SK-N-SH (cell line): ENCODE measurements around the gene FGF9. TPM values are rescaled to one million over a fixed set of nuclear protein-coding genes. Genes with fewer than 3 reads are reported as not detected.

ENCODE experiments used
- CTCF ChIA-PET: fragments of 300-600, 350-600 bp; formaldehyde crosslinking; extraction: SDS; loops from one replicate; lab custom pipeline; 2021; lab: Yijun Ruan, JAX
- POLR2A ChIA-PET: fragments of 350-600 bp; sonication (Branson Sonifier 250); formaldehyde crosslinking; extraction: SDS; loops from one replicate; lab custom pipeline; 2020; ENCODE audit warnings: antibody characterized with exemption, inconsistent platforms; lab: Yijun Ruan, JAX
- DNase-seq: peaks from one replicate; pipeline ENCODE4 v3.0.0; 2012
- H2AFZ ChIP-seq: fragments of 200-600 bp; sonication (generic); 2 replicates; pipeline ENCODE4 v1.8.1; 2016; ENCODE audit warnings: antibody characterized with exemption, mild to moderate bottlenecking, low read depth
- H3F3A ChIP-seq: fragments of 200-600 bp; sonication (generic); replicated peaks from 2 replicates; pipeline ENCODE3; 2016; ENCODE audit warnings: antibody characterized with exemption, mild to moderate bottlenecking; ENCODE audit not compliant: insufficient read depth
- H3K27ac ChIP-seq, 2 experiments: fragments of 200-500 bp in 1 of 2; fragments of 200-600 bp in 1 of 2; sonication (Bioruptor generic) in 1 of 2; sonication (generic), shearing (Covaris generic) in 1 of 2; 2 replicates each; pipeline versions ENCODE4 v1.5.1 to v1.6.1; 2014 to 2016; ENCODE audit warnings: low read depth in 2 of 2, inconsistent platforms in 1 of 2, low read length in 1 of 2, mild to moderate bottlenecking in 1 of 2, mixed read lengths in 1 of 2
- H3K27me3 ChIP-seq: fragments of 200-600 bp; sonication (generic), shearing (Covaris generic); 2 replicates; pipeline ENCODE4 v1.6.1; 2016; ENCODE audit warnings: mixed run types; ENCODE audit not compliant: insufficient read depth
- H3K36me3 ChIP-seq, 2 experiments: fragments of 200-500 bp in 1 of 2; fragments of 200-600 bp in 1 of 2; sonication (Bioruptor generic) in 1 of 2; sonication (generic) in 1 of 2; replicated peaks in 1 of 2; 2 replicates each; pipeline versions ENCODE3 to v1.5.1; 2014 to 2016; ENCODE audit warnings: low read length in 1 of 2, mild to moderate bottlenecking in 1 of 2; ENCODE audit not compliant: insufficient read depth in 2 of 2, control insufficient read depth in 1 of 2
- H3K4me1 ChIP-seq, 2 experiments: fragments of 200-500 bp in 1 of 2; fragments of 200-600 bp in 1 of 2; sonication (Bioruptor generic) in 1 of 2; sonication (generic), shearing (Covaris generic) in 1 of 2; 2 replicates each; pipeline versions ENCODE4 v1.5.1 to v1.6.1; 2014 to 2016; ENCODE audit warnings: low read depth in 1 of 2, low read length in 1 of 2, mixed run types in 1 of 2; ENCODE audit not compliant: insufficient read depth in 2 of 2, control insufficient read depth in 1 of 2
- H3K4me2 ChIP-seq: fragments of 200-600 bp; sonication (generic), shearing (Covaris generic); 2 replicates; pipeline ENCODE4 v1.6.1; 2017; ENCODE audit warnings: mixed run types
- H3K4me3 ChIP-seq, 2 experiments: fragments of 200-500 bp in 1 of 2; fragments of 200-600 bp in 1 of 2; sonication (Bioruptor generic) in 1 of 2; sonication (generic), shearing (Covaris generic) in 1 of 2; 2 replicates each; pipeline versions ENCODE4 v1.5.1 to v1.8.1; 2014 to 2016; ENCODE audit warnings: low read depth in 2 of 2, inconsistent platforms in 1 of 2, low read length in 1 of 2, mild to moderate bottlenecking in 1 of 2, mixed read lengths in 1 of 2, moderate library complexity in 1 of 2
- H3K79me2 ChIP-seq: fragments of 200-600 bp; sonication (generic); 2 replicates; pipeline ENCODE4 v1.8.1; 2017; ENCODE audit warnings: mild to moderate bottlenecking; ENCODE audit not compliant: insufficient read depth
- H3K9ac ChIP-seq: fragments of 200-600 bp; sonication (generic); 2 replicates; pipeline ENCODE4 v1.6.1; 2017; ENCODE audit warnings: mixed run types
- H3K9me2 ChIP-seq: fragments of 200-600 bp; sonication (generic); 2 replicates; pipeline ENCODE4 v1.6.1; 2017; ENCODE audit warnings: mixed run types
- H3K9me3 ChIP-seq: fragments of 200-600 bp; sonication (generic); 2 replicates; pipeline ENCODE4 v1.6.1; 2017; ENCODE audit warnings: mixed run types, mild to moderate bottlenecking, moderate library complexity
- H4K20me1 ChIP-seq: fragments of 200-600 bp; sonication (generic); 2 replicates; pipeline ENCODE4 v1.6.1; 2017; ENCODE audit warnings: mild to moderate bottlenecking, mixed run types; ENCODE audit not compliant: insufficient read depth
- CHD2 ChIP-seq: fragments of 150-350 bp; IDR thresholded peaks from 2 replicates; pipeline ENCODE4 v1.6.1; 2018; ENCODE audit warnings: low read length; ENCODE audit not compliant: partially characterized antibody
- EP300 ChIP-seq, 2 experiments: IDR thresholded peaks; 2 replicates each; pipeline versions ENCODE4 v1.4.0 to v1.6.1; 2012; ENCODE audit warnings: borderline replicate concordance in 1 of 2, low read depth in 1 of 2, low read length in 1 of 2
- FOXM1 ChIP-seq: IDR thresholded peaks from 2 replicates; pipeline ENCODE4 v1.4.0; 2012; ENCODE audit warnings: low read depth, mild to moderate bottlenecking
- GABPA ChIP-seq: IDR thresholded peaks from 2 replicates; pipeline ENCODE4 v1.4.0; 2012; ENCODE audit warnings: low read depth, mild to moderate bottlenecking
- GATA2 ChIP-seq: sonication (generic); formaldehyde crosslinking; IDR thresholded peaks from 2 replicates; pipeline ENCODE4 v1.5.0; 2020; ENCODE audit warnings: mild to moderate bottlenecking, missing genetic modification reagents
- JUND ChIP-seq: IDR thresholded peaks from 2 replicates; pipeline ENCODE4 v1.4.0; 2012
- NFIC ChIP-seq: IDR thresholded peaks from 2 replicates; pipeline ENCODE4 v1.4.0; 2012; ENCODE audit warnings: borderline replicate concordance
- NRF1 ChIP-seq: IDR thresholded peaks from 2 replicates; pipeline ENCODE4 v1.6.1; 2012; ENCODE audit warnings: low read depth, mild to moderate bottlenecking, low read length
- PBX3 ChIP-seq: IDR thresholded peaks from 2 replicates; pipeline ENCODE4; 2012
- RCOR1 ChIP-seq: fragments of 150-350 bp; IDR thresholded peaks from 2 replicates; pipeline ENCODE4 v1.6.1; 2017; ENCODE audit warnings: antibody characterized with exemption, low read length
- REST ChIP-seq: IDR thresholded peaks from 2 replicates; pipeline ENCODE4 v1.6.1; 2012; ENCODE audit warnings: mild to moderate bottlenecking, low read depth, low read length, moderate library complexity
- RFX5 ChIP-seq: IDR thresholded peaks from 2 replicates; pipeline ENCODE4 v1.6.1; 2012; ENCODE audit warnings: mild to moderate bottlenecking, improper control_type of control experiment, low read length
- RXRA ChIP-seq: IDR thresholded peaks from 2 replicates; pipeline ENCODE4 v1.4.0; 2012; ENCODE audit warnings: low read depth, mild to moderate bottlenecking, borderline replicate concordance
- SMC3 ChIP-seq: IDR thresholded peaks from 2 replicates; pipeline ENCODE4 v1.6.1; 2012; ENCODE audit warnings: low read depth, low read length, improper control_type of control experiment
- TAF1 ChIP-seq: IDR thresholded peaks from 2 replicates; pipeline ENCODE4 v1.6.1; 2012; ENCODE audit warnings: low read depth, mild to moderate bottlenecking, low read length, moderate library complexity, borderline replicate concordance
- WGBS: methylation state at CpG from one replicate; pipeline ENCODE4 v1.1.6; 2017; ENCODE audit warnings: low lambda C conversion rate; 5-methylcytosine and 5-hydroxymethylcytosine counted together
- polyA plus RNA-seq, 3 experiments: library from polyadenylated mRNA; depleted of rRNA; stranded (reverse); fragments of >200 nt; gene quantifications; 2 replicates each; pipeline ENCODE4 v1.2.3, GENCODE V29; 2012
- TF ChIP-seq, protein P1 (sequence below): fragments of 150-350 bp; IDR thresholded peaks from 2 replicates; pipeline ENCODE4 v1.6.1; 2017; ENCODE audit warnings: antibody characterized with exemption, low read length, low read depth, borderline replicate concordance

FGF9 gene
- polyA plus RNA-seq, 1 of the 3 experiments (the other 2 are of a cell fraction), result not detected

- no peaks in the 10 kb centered on the region for H3K9me2 ChIP-seq
- H3F3A ChIP-seq, result no peaks in the 10 kb centered on the region
- no peaks in the 10 kb centered on the region for H4K20me1 ChIP-seq
- CTCF ChIA-PET, result interaction anchor here (1.1 to 1.5 kb wide), 2 partner anchors 22 to 48 kb away, joined by 3 read pairs; no protein-coding TSS in a partner anchor
- H3K4me1 ChIP-seq, result no peaks in the 10 kb centered on the region
- no peaks in the 10 kb centered on the region for H3K9me3 ChIP-seq
- 5% methylated on average over 1 of the region's 1 CpG for WGBS
- no peaks in the 10 kb centered on the region for H3K36me3 ChIP-seq
- no peaks in the 10 kb centered on the region for H3K27me3 ChIP-seq
- no peak for DNase-seq
- H3K79me2 ChIP-seq, result no peaks in the 10 kb centered on the region
- POLR2A ChIA-PET, result no interaction called here
- H3K4me3 ChIP-seq, result no peak overlapping the region
- TF ChIP-seq RXRA (no peak), SMC3 (no peak), NFIC (no peak), TAF1 (no peak), RFX5 (no peak), PBX3 (no peak), CHD2 (no peak), JUND (no peak), NRF1 (no peak), GABPA (no peak), FOXM1 (no peak), RCOR1 (no peak), GATA2 (CRISPR knock-in tag) (no peak), EP300 (IDR thresholded peaks at IDR 0.05; ENCODE audit: borderline replicate concordance in 1 of 2, low read depth in 1 of 2, low read length in 1 of 2) (no peak)
- TF ChIP-seq, protein P1, sequence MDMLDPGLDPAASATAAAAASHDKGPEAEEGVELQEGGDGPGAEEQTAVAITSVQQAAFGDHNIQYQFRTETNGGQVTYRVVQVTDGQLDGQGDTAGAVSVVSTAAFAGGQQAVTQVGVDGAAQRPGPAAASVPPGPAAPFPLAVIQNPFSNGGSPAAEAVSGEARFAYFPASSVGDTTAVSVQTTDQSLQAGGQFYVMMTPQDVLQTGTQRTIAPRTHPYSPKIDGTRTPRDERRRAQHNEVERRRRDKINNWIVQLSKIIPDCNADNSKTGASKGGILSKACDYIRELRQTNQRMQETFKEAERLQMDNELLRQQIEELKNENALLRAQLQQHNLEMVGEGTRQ, result no peak
- no peak overlapping the region for H2AFZ ChIP-seq
- H3K9ac ChIP-seq, result no peak overlapping the region
- H3K27ac ChIP-seq, result no peak overlapping the region
- no peak overlapping the region for H3K4me2 ChIP-seq
These were observed 81.6 kb downstream of the FGF9 start for GRCh38 chr13:21752501-21752900.

GRCh38 chr13:21753117-21753729 is 82.3 kb downstream of the FGF9 start:
- Histone ChIP-seq H3K79me2 (no peaks in the 10 kb centered on the region), H3K27ac (no peak overlapping the region), H3K9ac (no peak overlapping the region), H4K20me1 (no peaks in the 10 kb centered on the region), H3F3A (no peaks in the 10 kb centered on the region), H3K9me2 (no peaks in the 10 kb centered on the region), H3K4me1 (no peaks in the 10 kb centered on the region), H3K9me3 (no peaks in the 10 kb centered on the region), H3K27me3 (no peaks in the 10 kb centered on the region), H3K36me3 (no peaks in the 10 kb centered on the region), H3K4me2 (no peak overlapping the region), H3K4me3 (no peak overlapping the region), H2AFZ (no peak overlapping the region)
- WGBS, result 2% methylated on average over 6 of the region's 6 CpGs
- ChIA-PET POLR2A (no interaction called here), CTCF (interaction anchor here (1.1 to 1.5 kb wide), 2 partner anchors 23 to 47 kb away, joined by 3 read pairs; no protein-coding TSS in a partner anchor)
- no peak for TF ChIP-seq REST
- no peak for DNase-seq
